Measurements from ENCODE around the gene ABLIM1. TPM values are rescaled to one million over a fixed set of nuclear protein-coding genes. Genes with fewer than 3 reads are reported as not detected.

The ABLIM1 gene
- polyA plus RNA-seq, 3 donors, result 0.33 to 0.91 (median 0.57) TPM

GRCh38 chr10:114400091-114400490 is 258.0 kb downstream of the ABLIM1 start:
- intact Hi-C loops (cut with micrococcal nuclease), result no loop called here
- peaks cover 7% of the 10 kb centered on the region for H3K4me1 Mint-ChIP-seq
- Histone ChIP-seq H3K79me2 (ENCODE audit: insufficient read depth, low read length) (no peaks in the 10 kb centered on the region), H3K9me3 (replicated peaks in 1 of 2; ENCODE audit: control insufficient read depth in 1 of 2, insufficient read depth in 1 of 2, low read length in 2 of 2) (no peaks in the 10 kb centered on the region), H3K27ac (ENCODE audit: low read depth in 1 of 2, low read length in 2 of 2) (no peak overlapping the region), H3K4me3 (replicated peaks in 1 of 3; ENCODE audit: low read depth in 2 of 3, low read length in 3 of 3) (no peak overlapping the region), H3K4me2 (replicated peaks; ENCODE audit: extremely low read depth, low read length, poor library complexity, severe bottlenecking) (no peak overlapping the region), H3K27me3 (ENCODE audit: control insufficient read depth in 2 of 2, insufficient read depth in 2 of 2, low read length in 2 of 2) (peaks cover 32 to 42% of the 10 kb centered on the region in 2 donors), H3K36me3 (replicated peaks in 1 of 2; ENCODE audit: control insufficient read depth in 1 of 2, insufficient read depth in 2 of 2, low read length in 2 of 2) (no peaks in the 10 kb centered on the region), H3K9ac (ENCODE audit: insufficient read depth, low read length, poor library complexity, severe bottlenecking) (no peak overlapping the region), H3K4me1 (ENCODE audit: control insufficient read depth in 1 of 2, insufficient read depth in 2 of 2, low read length in 2 of 2) (no peaks in the 10 kb centered on the region), H2AFZ (ENCODE audit: insufficient read depth, low read depth, low read length, poor library complexity, severe bottlenecking) (no peak overlapping the region), H4K20me1 (ENCODE audit: insufficient read depth, low read length) (no peaks in the 10 kb centered on the region)
- H3K36me3 Mint-ChIP-seq, result no peaks in the 10 kb centered on the region
- H3K27me3 Mint-ChIP-seq (ENCODE audit: low read depth in 3 of 3), result peaks cover 39 to 54% (median 45%) of the 10 kb centered on the region in 3 donors
- H3K27ac Mint-ChIP-seq, result no peak overlapping the region
- H3K9me3 Mint-ChIP-seq, result peaks cover 0 to 6% (median 0%) of the 10 kb centered on the region in 7 donors
- H3K4me3 Mint-ChIP-seq, result no peak overlapping the region
- WGBS (ENCODE audit: insufficient coverage), result 100% methylated on average over 1 of the region's 3 CpGs
- TF ChIP-seq, protein P1, sequence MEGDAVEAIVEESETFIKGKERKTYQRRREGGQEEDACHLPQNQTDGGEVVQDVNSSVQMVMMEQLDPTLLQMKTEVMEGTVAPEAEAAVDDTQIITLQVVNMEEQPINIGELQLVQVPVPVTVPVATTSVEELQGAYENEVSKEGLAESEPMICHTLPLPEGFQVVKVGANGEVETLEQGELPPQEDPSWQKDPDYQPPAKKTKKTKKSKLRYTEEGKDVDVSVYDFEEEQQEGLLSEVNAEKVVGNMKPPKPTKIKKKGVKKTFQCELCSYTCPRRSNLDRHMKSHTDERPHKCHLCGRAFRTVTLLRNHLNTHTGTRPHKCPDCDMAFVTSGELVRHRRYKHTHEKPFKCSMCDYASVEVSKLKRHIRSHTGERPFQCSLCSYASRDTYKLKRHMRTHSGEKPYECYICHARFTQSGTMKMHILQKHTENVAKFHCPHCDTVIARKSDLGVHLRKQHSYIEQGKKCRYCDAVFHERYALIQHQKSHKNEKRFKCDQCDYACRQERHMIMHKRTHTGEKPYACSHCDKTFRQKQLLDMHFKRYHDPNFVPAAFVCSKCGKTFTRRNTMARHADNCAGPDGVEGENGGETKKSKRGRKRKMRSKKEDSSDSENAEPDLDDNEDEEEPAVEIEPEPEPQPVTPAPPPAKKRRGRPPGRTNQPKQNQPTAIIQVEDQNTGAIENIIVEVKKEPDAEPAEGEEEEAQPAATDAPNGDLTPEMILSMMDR (IDR thresholded peaks at IDR 0.05), result no peak
- no peak for DNase-seq

DNA sequence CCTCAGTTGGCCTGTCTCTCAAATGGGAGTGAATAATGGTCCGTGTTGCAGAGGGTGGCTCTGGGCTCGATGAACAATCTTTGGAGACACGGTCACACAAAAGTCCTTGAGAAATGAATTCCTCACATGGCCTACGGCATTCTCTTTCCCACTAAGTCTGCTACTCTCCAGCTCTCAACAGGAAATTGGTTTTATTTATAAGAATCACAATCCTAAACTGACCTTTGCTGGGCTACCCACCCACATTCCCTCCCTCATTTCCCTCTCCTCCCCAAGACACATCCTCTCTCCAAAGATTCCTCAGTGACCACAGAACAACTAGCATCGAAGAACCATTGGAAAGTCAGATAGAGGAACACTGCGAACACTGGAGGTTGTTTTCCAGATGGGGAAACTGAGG is 258.5 kb downstream of the ABLIM1 start:
- 71% methylated on average over 1 of the region's 6 CpGs for WGBS (ENCODE audit: insufficient coverage)
- Histone ChIP-seq H3K9ac (ENCODE audit: insufficient read depth, low read length, poor library complexity, severe bottlenecking) (no peak overlapping the region), H3K79me2 (ENCODE audit: insufficient read depth, low read length) (no peaks in the 10 kb centered on the region), H3K9me3 (replicated peaks in 1 of 2; ENCODE audit: control insufficient read depth in 1 of 2, insufficient read depth in 1 of 2, low read length in 2 of 2) (no peaks in the 10 kb centered on the region), H3K4me1 (ENCODE audit: control insufficient read depth in 1 of 2, insufficient read depth in 2 of 2, low read length in 2 of 2) (no peaks in the 10 kb centered on the region), H3K4me2 (replicated peaks; ENCODE audit: extremely low read depth, low read length, poor library complexity, severe bottlenecking) (no peak overlapping the region), H2AFZ (ENCODE audit: insufficient read depth, low read depth, low read length, poor library complexity, severe bottlenecking) (no peak overlapping the region), H3K27ac (ENCODE audit: low read depth in 1 of 2, low read length in 2 of 2) (no peak overlapping the region), H4K20me1 (ENCODE audit: insufficient read depth, low read length) (no peaks in the 10 kb centered on the region), H3K27me3 (ENCODE audit: control insufficient read depth in 2 of 2, insufficient read depth in 2 of 2, low read length in 2 of 2) (peaks cover 30 to 37% of the 10 kb centered on the region in 2 donors), H3K36me3 (replicated peaks in 1 of 2; ENCODE audit: control insufficient read depth in 1 of 2, insufficient read depth in 2 of 2, low read length in 2 of 2) (no peaks in the 10 kb centered on the region), H3K4me3 (replicated peaks in 1 of 3; ENCODE audit: low read depth in 2 of 3, low read length in 3 of 3) (no peak overlapping the region)
- Mint-ChIP-seq H3K4me3 (no peak overlapping the region), H3K9me3 (peaks cover 0 to under 1% (median 0%) of the 10 kb centered on the region in 7 donors), H3K4me1 (peaks cover 6% of the 10 kb centered on the region), H3K36me3 (no peaks in the 10 kb centered on the region), H3K27me3 (ENCODE audit: low read depth in 3 of 3) (peaks cover 34 to 51% (median 40%) of the 10 kb centered on the region in 3 donors), H3K27ac (no peak overlapping the region)
- TF ChIP-seq, protein P1 (IDR thresholded peaks at IDR 0.05), result no peak
- no peak for DNase-seq
- intact Hi-C loops (cut with micrococcal nuclease), result no loop called here

Data from CD14-positive monocyte (primary cell).